GM19035 (cell line): ENCODE results near the gene FGF14.
A peak's percentile ranks its signal among the peaks of the same experiment; 100 is the strongest.

Source experiments
- ATAC-seq: cut with Tn5 transposase; IDR thresholded peaks from one replicate; pipeline ENCODE4 v1.9.1; 2021; ENCODE audit not compliant: unreplicated experiment

The FGF14 gene

GRCh38 chr13:101811284-101811839 is 590.5 kb downstream of the FGF14 start:
- ATAC-seq, result no peak

- ATAC-seq, result no peak
Observed at GRCh38 chr13:101799196-101799595, 602.7 kb downstream of the FGF14 start.

- no peak for ATAC-seq
Observed at GRCh38 chr13:101798437-101798836, 603.4 kb downstream of the FGF14 start.

GRCh38 chr13:101795460-101795859 is 606.4 kb downstream of the FGF14 start:
- no peak for ATAC-seq

GRCh38 chr13:101795025-101795424 is 606.8 kb downstream of the FGF14 start:
- ATAC-seq, result no peak

GRCh38 chr13:101792189-101792588 is 609.7 kb downstream of the FGF14 start:
- ATAC-seq, result no peak

GRCh38 chr13:101785858-101786257 is 616.0 kb downstream of the FGF14 start:
- ATAC-seq, result peak; percentile 66

GRCh38 chr13:101784313-101784712 is 617.5 kb downstream of the FGF14 start:
- no peak for ATAC-seq

- ATAC-seq, result no peak
Observed at GRCh38 chr13:101783554-101783953, 618.3 kb downstream of the FGF14 start.

- no peak for ATAC-seq
Observed at GRCh38 chr13:101780211-101780610, 621.6 kb downstream of the FGF14 start.

- no peak for ATAC-seq
Observed at GRCh38 chr13:101779147-101779546, 622.7 kb downstream of the FGF14 start.

GRCh38 chr13:101775267-101775666 is 626.6 kb downstream of the FGF14 start:
- no peak for ATAC-seq

GRCh38 chr13:101774393-101774792 is 627.5 kb downstream of the FGF14 start:
- ATAC-seq, result no peak

GRCh38 chr13:101773062-101773461 is 628.8 kb downstream of the FGF14 start:
- ATAC-seq, result no peak

GRCh38 chr13:101767131-101767530 is 634.7 kb downstream of the FGF14 start:
- no peak for ATAC-seq

- no peak for ATAC-seq
Observed at GRCh38 chr13:101763191-101763590, 638.7 kb downstream of the FGF14 start.

- peak; percentile 78 for ATAC-seq
Observed at GRCh38 chr13:101757446-101758039, 644.3 kb downstream of the FGF14 start.

GRCh38 chr13:101755228-101755887 is 646.5 kb downstream of the FGF14 start:
- no peak for ATAC-seq

GRCh38 chr13:101752432-101752831 is 649.4 kb downstream of the FGF14 start:
- no peak for ATAC-seq

GRCh38 chr13:101751488-101751887 is 650.4 kb downstream of the FGF14 start:
- ATAC-seq, result peak; percentile 78

- ATAC-seq, result no peak
Observed at GRCh38 chr13:101749584-101749983, 652.3 kb downstream of the FGF14 start.

- ATAC-seq, result no peak
Observed at GRCh38 chr13:101747039-101747438, 654.8 kb downstream of the FGF14 start.

- ATAC-seq, result no peak
Observed at GRCh38 chr13:101746513-101746912, 655.3 kb downstream of the FGF14 start.
